Stimulated activated CD8-positive, alpha-beta memory T cell treated with anti-CD3 and anti-CD28 coated beads, Interleukin-2, amount 100 ng/mL, for 48 hours (primary cell): Measurements from ENCODE around the gene SKAP1.

Experiments used
- DNase-seq, 2 donors: peaks; one replicate each; pipeline ENCODE4 v3.0.0-alpha.2; 2020; ENCODE audit warnings: low read depth in 2 of 2

SKAP1 gene

DNA sequence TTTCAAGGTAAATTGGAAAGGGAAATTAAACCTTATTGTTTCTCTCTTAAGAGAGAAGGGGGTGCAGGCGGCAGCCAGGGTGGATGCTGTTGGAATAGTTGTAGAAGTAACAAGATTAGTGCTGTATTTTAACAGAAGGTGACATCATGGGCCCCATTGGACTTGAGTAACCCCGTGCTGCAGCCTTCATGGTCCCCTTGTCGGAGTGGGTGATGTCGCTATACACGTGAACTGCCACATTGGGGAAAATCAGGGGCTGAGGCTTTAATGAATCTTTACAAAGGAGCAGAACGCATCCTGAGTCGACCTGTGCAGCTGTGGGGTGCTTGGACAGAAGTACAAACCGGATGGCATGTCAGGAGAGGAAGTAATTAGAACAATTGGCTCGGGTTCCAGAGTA is 319.3 kb downstream of the SKAP1 start:
- no peak for DNase-seq

DNA sequence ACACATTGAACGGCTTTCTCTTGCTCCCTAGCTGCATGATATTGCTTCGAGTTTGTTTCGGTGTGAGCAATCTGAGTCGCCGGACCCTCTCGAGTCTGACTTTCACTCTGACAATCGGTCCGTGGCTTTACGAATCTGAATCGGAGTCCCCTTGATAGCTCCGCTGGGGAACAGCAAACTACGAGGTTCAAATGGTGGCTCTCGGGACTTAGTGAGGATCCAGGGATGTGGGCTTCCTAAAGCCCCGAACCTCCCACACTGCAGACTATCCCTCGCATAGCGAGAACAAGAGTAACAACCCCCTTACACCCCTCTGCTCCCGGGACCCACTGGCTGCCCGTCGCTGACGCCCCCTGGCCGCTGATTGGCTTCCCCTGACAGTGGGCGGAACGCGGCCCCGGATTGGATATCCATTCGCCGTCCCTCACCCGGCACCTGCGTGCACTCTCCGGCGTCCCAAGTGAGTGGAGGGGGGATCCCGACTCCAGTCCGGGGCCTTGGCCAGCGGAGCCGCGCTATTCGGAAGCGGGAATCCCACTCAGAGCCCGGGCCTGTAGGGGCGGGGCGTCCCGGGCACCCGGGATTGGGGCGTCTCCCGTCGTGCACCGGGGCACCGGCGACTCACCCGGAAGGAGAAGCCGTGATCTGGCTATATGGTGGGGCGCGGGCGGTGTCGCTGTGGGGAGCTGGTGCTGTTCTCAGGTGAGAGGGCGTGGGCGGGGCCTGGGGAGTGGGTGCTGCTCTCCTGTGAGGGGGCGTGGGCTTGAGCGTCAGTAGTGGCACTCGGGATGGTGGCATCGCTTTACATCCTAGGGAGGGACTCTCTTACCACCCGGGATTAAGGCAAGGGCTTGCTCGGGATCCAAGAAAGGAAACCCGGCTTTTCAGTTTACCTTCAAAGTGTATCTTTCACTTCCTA is 322.6 kb downstream of the SKAP1 start, which contains the start of gene SNX11:
TSS of gene SNX11 (plus strand) at position 630 of the 919 bp plus-strand sequence. CDS start 4,278 bp downstream, outside the sequence.
- peak; percentile 88 for DNase-seq

GRCh38 chr17:48106802-48107136 is 323.2 kb downstream of the SKAP1 start:
- DNase-seq, result no peak

- DNase-seq, result no peak
Measured at GRCh38 chr17:48104440-48104839, 325.6 kb downstream of the SKAP1 start.

- no peak for DNase-seq
Measured at GRCh38 chr17:48102798-48103715, 327.0 kb downstream of the SKAP1 start.

DNA sequence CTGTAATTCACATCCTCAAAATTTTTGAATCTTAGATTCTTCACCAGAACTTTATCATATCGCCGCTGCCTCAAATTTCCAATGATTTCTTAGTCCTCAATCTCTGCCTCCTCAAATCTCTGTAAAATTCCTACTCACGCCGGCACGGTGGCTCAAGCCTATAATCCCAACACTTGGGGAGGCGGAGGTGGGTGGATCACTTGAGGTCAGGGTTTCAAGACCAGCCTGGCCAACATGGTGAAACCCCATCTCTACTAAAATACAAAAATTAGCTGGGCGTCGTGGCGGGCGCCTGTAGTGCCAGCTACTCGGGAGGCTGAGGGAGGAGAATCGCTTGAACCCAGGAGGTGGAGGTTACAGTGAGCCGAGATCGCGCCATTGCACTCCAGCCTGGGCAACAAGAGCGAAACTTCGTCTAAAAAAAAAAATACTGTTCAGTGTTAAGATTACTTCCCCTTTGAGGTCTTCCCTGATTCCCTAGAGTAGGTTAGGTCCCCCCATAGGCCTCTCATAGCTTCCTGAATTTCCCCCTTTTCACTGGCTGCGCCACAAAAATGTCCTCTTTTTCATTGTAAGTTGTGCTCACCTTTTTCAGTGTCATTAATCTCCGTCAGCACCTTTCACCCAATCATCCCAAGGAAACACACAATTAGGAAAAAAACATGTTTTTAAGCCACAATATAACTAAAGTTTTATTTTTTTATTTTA is 327.8 kb downstream of the SKAP1 start:
- DNase-seq, result no peak

DNA sequence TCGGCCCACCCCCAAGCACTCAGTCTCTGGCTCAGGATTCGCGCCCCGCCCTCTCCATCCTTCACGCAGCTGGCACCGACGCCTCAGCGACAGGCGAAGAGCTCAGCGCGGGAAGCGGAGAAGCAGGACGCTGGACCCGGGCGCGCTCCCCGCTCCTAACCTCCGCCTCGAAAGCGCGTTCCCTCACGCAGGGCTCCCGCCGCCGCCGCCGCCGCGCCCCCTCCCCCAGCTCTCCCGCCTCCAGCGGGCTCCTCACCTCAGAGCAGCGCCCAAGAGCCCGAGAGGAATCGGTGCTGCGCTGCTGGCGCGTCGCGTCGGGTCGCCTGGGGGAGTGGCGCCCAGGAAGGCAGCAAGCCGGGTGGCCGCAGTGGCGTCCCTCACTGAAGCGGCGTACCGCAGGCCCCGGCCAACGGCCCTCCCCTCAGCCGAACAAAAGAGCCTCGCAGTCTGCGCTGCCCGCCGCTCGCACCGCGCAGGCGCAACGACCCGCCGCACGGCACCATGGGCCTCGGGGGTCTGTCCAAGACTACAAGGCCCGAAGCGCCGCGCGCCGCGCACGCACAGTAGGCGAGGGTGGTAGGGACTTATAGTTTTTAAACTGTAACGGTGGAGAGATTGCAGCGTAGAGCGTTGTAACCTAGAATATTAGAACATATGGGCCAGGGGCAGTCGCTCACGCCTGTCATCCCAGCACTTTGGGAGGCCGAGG is 328.8 kb downstream of the SKAP1 start, which contains the start of gene CBX1:
TSS of gene CBX1 (minus strand) at position 467 of the 709 bp plus-strand sequence. CDS start 24,474 bp downstream, outside the sequence.
- peak; percentile 92 to 94 for DNase-seq

DNA sequence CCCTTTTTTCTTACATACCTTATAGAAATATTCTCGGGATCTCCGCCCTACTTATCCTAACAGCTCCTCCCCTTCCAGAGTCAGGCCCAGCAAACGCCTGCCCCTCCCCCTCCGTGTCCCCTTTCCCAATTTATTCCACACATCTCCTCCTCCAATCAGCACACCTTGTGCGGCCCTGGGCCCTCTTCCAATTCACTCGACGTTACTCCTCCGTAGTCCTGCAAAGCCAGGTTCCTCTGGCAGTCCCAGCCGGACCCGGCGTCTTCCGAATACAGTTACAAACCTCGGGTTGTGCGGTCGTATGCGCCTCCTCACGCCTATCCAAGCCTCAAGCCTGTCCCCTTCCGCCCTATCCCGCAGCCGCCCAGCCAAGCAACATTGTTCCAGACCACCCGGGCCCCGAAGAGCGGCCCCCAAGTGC is 329.4 kb downstream of the SKAP1 start:
- no peak for DNase-seq

GRCh38 chr17:48100160-48100559 is 329.9 kb downstream of the SKAP1 start:
- DNase-seq, result no peak

DNA sequence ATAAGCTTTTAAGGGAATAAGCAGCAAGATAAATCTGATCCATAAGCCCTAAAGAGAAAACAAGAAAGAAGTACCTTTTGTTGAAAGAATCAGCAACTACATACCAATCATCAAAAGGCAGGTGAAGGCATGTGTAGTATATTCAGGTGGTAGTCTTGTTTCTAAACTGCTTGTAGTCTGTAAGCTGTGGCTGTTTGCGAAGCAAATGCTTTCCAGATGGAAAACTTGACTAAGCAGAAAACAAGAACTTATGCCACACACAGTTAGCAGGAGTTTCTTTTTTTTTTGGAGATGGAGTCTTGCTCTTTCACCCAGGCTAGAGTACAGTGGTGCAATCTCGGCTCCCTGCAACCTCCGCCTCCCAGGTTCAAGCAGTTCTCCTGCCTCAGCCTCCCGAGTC is 334.4 kb downstream of the SKAP1 start:
- no peak for DNase-seq

DNA sequence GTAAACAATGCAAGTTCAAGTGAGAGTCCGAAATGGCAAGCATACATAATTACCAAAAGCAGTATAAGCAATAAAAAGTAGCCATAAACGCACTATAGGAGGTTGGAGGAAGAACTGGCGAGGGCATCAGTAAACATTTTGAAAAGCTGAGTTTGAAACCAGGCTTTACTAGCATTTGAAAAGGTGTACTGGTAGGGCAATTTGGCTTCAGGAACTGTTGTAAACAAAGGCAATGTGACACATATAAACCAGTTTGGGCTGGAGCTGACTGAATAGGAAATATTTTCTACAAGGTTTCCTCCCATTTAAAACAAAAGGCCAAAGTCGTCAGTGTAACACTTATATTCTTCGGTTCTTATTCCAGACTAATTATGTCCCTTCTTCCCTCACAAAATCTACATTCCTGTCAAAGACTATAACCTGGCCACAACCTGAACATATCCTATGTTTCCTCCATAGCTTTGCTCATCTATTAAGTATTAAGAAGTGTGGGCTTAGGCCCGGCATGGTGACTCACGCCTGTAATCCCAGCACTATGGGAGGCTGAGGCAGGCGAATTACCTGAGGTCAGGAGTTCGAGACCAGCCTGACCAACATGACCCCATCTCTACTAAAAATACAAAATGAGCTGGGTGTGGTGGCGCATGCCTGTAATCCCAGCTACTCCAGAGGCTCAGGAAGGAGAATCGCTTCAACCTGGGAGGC is 336.5 kb downstream of the SKAP1 start:
- no peak for DNase-seq

DNA sequence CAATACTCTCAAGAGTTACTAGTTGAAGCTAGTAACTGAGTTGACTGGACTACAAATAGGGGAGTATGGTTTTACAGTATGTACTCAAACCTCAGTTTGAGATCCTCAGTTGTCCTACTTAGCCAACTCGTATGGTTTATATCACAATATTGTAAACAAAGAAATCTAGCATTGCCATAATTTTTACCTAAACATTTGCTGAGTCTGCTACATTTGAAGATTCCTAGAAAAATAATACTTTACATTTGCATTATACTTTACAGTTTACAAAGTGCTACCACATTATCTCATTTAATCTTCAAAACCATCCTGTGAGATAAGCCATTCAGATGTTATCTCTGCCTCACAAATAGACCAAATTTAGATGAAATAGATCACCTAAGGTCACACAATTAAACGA is 345.1 kb downstream of the SKAP1 start:
- DNase-seq, result no peak
